ENCODE data around the gene CLPSL2. TPM values are rescaled to one million over a fixed set of nuclear protein-coding genes. Genes with fewer than 3 reads are reported as not detected.
A peak's percentile ranks its signal among the peaks of the same experiment; 100 is the strongest.
"Not testable (repeated sequence)": the region's sequence is repeated elsewhere in the genome, so short reads cannot be mapped to it uniquely, and the experiment has no call there.

The CLPSL2 gene, protein sequence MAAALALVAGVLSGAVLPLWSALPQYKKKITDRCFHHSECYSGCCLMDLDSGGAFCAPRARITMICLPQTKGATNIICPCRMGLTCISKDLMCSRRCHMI
- under 1 TPM in 2 of 4 donors, not detected in 2; 0.23 to 0.40 TPM for polyA plus RNA-seq (ENCODE audit: insufficient read length in 4 of 4)

DNA sequence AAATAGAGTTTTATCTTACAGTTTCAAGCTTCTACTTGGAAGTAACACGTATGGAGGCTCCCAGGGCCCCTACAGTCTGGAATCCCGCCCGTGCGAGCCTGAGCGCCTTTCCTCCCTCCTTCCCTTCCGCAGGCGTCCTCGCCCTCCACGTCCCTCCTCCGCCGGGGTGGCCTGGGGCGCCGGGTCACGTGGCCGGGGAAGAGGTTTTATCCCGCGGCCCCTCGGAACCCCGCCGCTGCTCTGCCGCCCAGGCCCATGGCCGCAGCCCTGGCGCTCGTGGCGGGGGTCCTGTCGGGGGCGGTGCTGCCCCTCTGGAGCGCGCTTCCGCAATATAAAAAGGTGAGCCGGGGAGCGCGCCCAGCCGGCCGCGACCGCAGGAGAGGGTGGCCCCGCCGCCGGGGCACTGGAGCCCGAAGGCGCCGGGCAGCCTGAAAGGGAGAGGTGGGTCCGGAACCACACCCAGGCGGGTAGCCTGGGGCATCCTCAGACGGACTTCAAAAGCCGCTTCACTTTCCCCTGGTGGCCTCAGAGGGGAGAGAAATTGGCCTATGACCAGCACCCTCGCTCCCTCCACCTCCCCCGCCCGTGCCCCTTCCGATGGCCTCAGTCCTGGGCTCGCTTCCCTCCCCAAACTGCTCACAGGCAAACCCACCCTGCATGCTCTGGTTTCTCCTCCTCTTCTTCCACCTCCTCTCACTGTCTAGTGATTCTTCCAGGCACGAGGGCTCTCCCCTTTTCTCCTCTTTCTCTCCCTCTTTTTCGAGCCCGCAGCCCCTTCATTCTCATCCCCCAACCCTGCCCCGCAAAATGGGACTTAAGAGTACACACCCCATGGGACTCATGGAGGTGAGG, at the start of gene CLPSL2:
Gene CLPSL2 (plus strand): TSS at position 235 of the 852 bp plus-strand sequence. CDS start 21 bp downstream, at position 256.
- DNase-seq (ENCODE audit: low read depth in 4 of 4, low spot score in 3 of 4), result no peak

DNA sequence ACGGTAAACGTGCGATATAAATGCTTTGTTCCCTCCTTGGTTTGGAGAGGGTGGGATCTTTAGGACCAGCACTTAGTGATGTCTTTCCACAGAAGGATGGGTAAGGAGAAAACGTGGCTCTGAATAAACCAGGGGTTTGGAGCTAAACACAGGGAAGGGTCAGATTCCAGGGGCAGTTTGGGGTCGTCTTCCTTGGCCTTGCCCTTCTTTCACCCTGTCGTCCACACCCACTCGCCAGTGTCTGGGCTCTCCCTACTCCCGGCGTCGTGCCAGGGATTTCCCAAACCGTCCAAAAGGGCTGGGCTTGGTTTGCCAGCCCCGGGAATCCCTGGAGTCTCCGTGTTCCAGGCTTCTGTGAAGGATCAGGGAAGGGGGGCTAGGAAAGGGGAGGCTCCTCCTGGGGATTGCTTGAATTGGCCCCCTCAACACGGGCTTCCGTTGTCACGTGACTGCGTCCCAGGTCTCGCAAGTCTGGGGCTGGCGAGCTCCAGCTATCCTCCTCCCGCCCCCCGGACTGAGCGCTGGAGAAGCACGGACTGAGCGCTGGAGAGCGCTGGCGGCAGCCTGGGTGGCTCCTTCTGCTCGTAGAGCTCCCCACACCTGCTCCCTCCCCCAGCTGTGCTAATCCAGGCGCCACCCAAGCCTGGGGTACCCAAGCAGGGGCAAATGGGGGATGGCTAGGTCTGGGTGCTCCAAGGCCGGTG, 49.0 kb upstream of the CLPSL2 start:
- peak in 1 of 4 donors; percentile 65 for DNase-seq (ENCODE audit: low read depth in 4 of 4, low spot score in 3 of 4)

DNA sequence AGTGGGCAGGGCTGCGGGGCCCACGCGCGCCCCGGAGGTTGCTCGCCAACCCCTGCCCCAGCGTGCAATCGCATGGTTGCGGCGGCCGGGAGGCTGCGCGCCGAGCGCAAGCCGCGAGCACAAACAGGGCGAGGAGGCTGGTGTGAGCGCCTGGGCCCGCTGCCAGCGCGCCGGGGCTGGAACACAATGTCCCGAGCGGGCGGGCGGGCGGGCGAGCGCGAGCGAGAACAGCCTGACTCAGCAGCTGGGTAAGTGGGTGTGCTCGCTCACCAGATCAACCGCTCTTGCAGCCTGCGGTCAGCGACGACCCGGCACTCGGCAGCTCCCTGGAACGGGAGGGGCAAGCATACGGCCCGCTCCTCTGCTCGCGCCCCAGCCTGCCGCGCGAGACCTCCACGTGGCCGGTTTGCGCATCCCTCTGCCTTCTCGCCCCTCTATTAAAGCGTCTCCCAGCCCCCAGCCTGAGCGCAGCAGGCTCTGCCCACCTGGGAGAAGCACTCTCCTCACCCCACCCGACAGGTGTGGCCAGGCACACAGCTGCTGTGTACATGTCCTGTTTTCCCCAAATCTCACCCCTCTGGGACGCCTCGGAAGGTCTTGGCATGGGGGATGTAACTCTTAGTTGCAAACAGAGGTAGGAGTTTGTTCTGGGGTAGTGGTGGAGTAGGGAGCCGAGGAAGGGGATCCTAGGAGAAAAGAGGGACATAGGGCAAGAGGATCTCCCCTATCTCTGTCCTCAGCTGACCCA, 48.3 kb upstream of the CLPSL2 start:
- no peak for DNase-seq (ENCODE audit: low read depth in 4 of 4, low spot score in 3 of 4)

DNA sequence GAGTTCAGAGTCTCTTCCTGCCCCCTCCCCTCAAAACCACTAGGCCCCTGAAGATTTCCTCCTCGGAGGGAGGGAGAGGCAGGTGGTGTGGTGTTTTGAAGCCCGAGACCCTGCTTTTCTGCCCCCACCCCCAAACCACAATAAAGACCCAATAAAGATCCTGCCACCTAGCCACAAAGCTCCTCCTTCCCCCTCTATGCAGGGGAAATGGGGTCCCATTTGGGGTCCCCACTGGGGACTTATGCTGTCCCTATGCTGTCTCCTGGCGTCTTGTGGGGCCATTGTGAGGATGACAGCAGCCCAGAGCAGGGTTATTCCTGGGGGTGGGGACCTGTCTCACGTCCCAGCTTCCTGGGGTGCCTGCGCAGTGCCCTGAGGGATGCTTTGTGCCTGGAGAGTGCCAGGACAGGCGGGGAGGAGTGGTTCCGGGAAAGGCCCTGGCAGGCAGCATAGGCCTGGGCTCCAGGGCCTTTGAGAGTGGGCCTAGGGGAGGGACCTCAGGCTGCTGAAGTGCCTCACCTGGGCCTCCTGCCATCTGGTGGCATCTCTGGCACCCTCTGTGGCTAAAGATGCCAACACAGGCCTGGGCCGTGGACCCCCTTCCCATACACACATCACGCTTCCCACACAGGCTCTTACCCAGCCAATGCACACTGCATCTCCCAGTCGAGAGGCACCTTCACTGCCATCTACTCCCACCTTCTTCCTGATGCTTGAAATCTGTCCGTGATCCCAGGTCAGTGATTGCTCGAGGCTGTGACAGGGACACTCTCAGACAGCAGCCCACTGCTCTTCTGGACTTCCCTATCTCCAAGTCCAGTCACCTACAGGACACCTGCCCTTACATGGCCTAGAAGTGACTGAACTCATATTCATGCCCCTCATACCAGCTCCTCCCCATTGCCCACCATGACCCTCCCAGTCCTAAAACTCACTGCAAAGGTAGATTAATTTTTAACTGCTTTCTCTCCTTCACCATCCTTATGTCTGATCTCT, 47.4 kb upstream of the CLPSL2 start:
- no peak for DNase-seq (ENCODE audit: low read depth in 4 of 4, low spot score in 3 of 4)

DNA sequence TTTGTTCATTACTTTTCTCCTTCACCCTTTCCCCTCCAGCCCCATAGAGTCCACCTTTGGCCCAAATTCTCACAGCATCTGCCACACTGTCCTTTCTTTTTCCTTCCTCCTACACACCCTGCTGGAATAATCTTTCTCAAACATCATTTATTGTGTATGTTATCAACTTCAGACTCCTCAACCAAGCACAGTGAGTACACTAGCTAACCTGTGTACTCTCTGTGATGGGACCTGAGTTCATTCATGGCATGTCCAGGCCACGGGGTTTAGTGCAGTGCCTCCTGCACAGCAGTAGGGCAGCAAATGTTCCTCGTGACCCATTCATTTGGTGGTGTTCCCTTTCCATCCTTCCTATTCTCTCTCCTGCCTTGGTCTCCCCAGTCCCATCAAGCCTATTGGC, 46.7 kb upstream of the CLPSL2 start:
- no peak for DNase-seq (ENCODE audit: low read depth in 4 of 4, low spot score in 3 of 4)

- DNase-seq (ENCODE audit: low read depth in 4 of 4, low spot score in 3 of 4), result no peak
These were observed 45.5 kb upstream of the CLPSL2 start for GRCh38 chr6:35730745-35731413.

DNA sequence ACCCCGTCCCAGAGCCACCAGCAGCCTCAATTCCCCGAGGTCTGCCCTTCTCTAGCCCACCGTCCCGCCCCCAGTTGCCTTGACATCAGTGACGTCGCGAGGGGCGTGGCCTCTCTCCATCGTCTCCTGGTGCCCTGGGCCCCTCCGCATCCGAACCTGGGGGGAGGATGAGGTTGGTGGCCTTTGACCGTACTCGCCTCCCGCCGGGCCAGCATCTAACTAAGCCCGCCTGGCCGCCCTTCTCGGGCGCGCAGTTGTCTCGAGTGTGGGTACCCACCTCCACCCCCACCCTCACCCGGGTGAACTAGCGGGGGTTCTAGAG, 45.0 kb upstream of the CLPSL2 start:
- DNase-seq (ENCODE audit: low read depth in 4 of 4, low spot score in 3 of 4), result peak in 2 of 4 donors; percentile 84 to 87

DNA sequence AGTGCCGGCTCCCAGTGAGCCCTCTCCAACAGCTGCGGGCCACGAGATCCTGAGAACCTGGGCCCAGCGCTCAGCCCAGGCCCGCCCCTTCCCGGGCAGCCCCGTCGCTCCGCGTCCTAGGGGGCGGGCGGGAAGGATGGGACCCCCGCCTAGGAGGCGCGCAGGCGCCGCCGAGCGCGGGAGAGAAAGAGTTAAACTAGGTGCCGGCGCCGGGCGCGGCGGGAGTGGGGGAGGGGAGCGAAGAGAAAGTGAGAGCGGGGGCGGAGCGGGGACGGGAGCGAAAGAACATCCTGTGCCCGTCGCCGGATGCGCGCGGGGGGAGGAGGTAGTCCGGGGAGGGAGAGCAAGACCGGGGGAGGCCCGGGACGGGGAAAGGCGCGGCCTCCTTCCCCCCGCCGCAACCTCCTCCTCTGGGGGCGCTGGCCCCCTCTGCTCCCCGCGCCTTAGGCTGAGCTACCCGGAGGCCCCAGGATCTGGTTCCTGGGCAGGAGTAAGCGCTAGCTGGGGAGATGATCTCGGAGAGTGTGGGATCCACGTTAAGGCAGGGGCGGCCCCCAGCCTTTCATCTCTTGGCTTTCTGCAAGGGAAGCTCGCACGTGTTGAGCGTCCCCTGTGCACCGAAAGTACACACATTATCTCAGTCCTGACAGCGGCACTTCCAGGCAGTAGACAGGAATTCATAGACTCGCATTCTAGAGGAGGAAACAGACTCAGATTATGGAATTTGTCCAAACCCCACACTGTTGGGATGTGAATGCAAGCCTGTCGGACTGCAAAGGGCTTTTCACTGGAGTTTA, 44.5 kb upstream of the CLPSL2 start:
- peak in 2 of 4 donors; percentile 77 to 83 for DNase-seq (ENCODE audit: low read depth in 4 of 4, low spot score in 3 of 4)

DNA sequence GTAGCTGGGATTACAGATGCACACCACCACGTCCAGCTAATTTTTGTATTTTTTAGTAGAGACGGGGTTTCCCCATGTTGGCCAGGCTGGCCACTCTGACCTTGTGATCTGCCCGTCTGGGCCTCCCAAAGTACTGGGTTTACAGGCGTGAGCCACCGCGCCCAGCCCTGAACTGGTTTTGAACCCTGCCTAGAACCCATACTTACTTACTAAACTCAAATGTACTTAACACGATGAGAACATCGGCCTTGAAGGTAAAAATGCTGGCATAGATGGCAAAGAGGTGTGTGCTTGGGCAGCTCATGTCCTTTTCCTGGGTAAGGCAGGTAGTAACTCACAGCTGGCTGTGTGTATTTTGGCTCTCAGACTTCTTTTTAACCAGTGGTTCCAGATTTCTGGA, 42.8 kb upstream of the CLPSL2 start:
- no peak for DNase-seq (ENCODE audit: low read depth in 4 of 4, low spot score in 3 of 4)

DNA sequence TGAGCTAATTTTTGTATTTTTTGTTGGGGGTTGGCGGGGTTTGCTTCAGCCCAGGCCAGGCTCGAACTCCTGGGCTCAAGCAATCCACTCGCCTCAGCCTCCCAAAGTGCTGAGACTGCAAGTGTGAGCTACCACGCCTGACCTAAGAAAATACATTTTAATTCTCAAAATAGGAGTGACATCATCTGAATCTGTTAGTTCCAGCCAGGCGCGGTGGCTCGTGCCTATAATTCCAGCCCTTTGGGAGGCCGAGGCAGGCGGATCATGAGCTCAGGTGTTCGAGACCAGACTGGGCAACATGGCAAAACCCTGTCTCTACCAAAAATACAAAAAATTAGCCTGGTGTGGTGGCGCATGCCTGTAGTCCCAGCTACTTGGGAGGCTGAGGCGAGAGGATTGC, 42.1 kb upstream of the CLPSL2 start:
- DNase-seq (ENCODE audit: low read depth in 4 of 4, low spot score in 3 of 4), result not testable (repeated sequence)

- no peak for DNase-seq (ENCODE audit: low read depth in 4 of 4, low spot score in 3 of 4)
These were observed 40.9 kb upstream of the CLPSL2 start for GRCh38 chr6:35735452-35735851.

- peak in 1 of 4 donors; percentile 58 for DNase-seq (ENCODE audit: low read depth in 4 of 4, low spot score in 3 of 4)
These were observed 40.0 kb upstream of the CLPSL2 start for GRCh38 chr6:35736253-35736894.

GRCh38 chr6:35736982-35737412, 39.4 kb upstream of the CLPSL2 start, which contains the start of gene ARMC12:
ARMC12 (plus strand) TSS chr6:35737032; CDS start chr6:35737109, 77 bp downstream.
- DNase-seq (ENCODE audit: low read depth in 4 of 4, low spot score in 3 of 4), result no peak

- DNase-seq (ENCODE audit: low read depth in 4 of 4, low spot score in 3 of 4), result peak in 1 of 4 donors; percentile 41
These were observed 38.8 kb upstream of the CLPSL2 start for GRCh38 chr6:35737413-35738211.

DNA sequence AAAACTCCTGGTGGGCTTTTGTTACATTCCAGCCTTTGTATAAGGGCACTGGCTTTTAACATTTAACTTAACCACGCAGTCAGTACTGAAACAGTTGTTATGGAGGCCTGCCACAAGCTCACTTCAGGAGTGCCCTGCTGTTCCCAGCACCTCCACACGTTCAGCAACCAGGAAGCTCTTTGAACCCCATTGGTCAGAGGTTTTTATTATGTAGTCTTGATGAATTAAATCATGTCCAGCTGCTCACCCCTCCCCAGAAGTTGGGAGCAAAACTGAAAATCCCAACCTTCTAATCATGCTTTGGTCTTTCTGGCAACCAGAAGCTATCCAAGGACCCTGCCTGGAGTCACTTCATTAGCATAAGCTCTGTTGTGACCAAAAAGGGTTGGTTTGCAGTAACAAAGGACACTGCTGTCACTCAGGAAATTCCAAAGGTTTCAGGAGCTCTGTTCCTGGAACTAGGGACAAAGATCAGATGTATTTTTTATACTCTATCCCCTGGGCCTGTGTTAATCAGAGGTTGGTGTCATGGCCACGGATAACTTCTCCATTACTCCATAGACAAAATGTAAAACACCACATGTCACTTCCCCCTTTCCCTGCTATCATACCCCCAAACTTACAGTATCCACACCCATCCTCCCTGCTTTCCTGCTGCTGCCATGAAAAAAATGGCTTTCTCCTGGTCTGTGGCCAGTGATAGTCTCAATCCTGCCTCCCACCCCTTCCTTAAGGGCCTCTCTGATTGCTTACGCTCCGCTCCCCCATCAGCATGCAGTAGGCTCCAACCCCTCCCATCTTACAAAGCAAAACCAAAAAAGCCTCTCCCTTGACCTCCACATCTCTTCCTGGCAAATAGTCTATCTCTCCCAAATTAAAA, 36.5 kb upstream of the CLPSL2 start:
- no peak for DNase-seq (ENCODE audit: low read depth in 4 of 4, low spot score in 3 of 4)

DNA sequence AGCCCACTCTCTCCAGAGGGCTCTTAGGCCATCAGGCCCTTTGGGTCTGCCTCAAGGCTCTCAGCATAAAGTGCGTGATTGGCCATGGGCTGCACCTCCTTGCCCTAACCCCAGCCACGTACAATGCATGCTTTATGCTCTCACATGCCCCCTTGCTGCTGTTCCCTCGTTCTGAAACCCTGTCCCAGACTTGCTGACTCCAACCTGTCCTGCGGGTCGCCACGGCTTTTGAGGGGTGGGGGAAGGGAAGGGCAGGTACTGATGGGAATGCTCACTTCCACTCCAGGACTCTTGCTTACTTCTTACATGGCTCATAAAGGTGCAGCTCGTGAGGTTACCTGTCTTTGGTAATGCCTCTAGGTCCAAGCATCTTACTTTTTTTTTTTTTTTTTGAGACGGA, 33.6 kb upstream of the CLPSL2 start:
- no peak for DNase-seq (ENCODE audit: low read depth in 4 of 4, low spot score in 3 of 4)

Data from right renal pelvis (tissue), 4 donors.